AG08395 (cell line): ENCODE measurements around the gene MAGEB1.

Experiments used
- DNase-seq: peaks from one replicate; pipeline ENCODE4 v3.0.0; 2012; ENCODE audit warnings: mixed read lengths, low spot score

MAGEB1 gene, protein sequence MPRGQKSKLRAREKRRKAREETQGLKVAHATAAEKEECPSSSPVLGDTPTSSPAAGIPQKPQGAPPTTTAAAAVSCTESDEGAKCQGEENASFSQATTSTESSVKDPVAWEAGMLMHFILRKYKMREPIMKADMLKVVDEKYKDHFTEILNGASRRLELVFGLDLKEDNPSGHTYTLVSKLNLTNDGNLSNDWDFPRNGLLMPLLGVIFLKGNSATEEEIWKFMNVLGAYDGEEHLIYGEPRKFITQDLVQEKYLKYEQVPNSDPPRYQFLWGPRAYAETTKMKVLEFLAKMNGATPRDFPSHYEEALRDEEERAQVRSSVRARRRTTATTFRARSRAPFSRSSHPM

DNA sequence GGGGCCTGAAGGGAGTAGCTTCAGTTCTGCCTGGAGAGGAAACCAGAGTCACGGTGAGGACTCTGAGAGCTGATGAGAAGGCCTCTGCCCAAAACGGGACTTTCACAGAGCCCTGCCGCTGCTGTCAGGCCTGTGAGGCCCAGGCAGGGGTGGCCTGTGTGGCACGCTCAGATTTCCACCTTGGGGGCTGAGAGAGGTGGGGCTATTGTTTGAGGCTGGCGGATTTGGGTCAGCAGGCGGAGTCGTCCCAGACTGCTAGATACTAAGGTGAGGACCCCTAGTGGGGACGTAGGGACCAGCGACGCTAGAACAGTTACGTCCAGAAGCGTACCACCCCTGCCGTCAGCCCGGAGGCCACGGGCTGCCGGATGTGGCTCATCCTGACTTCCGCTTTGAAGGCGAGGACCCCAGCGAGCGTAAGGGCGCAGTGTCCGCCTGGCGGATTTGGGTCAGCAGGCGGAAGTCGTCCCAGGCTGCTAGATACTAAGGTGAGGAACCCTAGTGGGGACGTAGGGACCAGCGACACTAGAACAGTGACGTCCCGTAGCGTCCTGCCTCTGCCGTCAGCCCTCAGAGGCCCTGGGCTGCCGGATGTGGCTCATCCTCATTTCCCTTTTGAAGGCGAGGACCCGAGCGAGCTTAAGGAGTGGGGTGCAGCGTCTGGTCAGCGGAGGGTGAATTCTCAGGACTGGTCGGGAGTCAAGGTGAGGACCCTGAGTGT, at the start of gene MAGEB1:
Gene MAGEB1, plus strand, starts transcription at position 378 of the 721 bp plus-strand sequence. CDS start 3,348 bp downstream, outside the sequence.
- DNase-seq: no peak

GRCh38 chrX:30212172-30212571, 34.8 kb upstream of the MAGEB1 start:
- DNase-seq: no peak

- DNase-seq: no peak
These were observed 31.5 kb upstream of the MAGEB1 start, which contains the start of gene MAGEB2 for GRCh38 chrX:30215357-30215843. Gene MAGEB2 (plus strand): TSS chrX:30215563. CDS start chrX:30218581, 3,018 bp downstream.

DNA sequence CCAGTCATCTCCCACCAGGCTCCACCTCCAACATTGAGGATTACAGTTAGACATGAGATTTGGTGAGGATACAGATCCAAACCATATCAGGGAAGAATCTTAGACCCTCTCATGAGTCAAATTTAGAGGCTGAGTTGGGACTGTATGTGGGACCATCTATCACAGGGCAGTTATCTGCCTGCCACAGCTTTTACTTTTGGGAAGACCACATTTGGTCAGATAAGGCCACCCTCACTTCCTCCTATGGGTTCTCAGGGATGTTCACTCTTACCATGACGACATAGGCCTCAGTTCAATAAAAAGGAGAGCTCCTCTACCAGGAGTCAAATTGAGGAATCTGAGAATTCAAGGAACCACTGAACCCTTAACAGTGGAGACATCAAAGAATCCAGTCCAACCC, 29.5 kb upstream of the MAGEB1 start:
- DNase-seq: no peak

DNA sequence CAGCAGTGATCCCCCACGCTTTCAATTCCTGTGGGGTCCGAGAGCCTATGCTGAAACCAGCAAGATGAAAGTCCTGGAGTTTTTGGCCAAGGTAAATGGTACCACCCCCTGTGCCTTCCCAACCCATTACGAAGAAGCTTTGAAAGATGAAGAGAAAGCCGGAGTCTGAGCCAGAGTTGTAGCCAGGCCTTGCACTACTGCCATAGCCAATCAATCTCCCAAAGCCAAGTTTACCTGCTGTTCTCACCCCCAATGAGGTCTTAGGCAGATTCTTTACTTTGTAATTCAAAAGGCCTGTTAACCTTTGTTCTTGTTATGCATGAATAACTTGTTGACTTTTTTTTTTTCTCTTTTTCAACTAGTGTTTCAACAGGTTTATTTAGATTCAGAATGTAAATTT, 27.6 kb upstream of the MAGEB1 start:
- DNase-seq: no peak

DNA sequence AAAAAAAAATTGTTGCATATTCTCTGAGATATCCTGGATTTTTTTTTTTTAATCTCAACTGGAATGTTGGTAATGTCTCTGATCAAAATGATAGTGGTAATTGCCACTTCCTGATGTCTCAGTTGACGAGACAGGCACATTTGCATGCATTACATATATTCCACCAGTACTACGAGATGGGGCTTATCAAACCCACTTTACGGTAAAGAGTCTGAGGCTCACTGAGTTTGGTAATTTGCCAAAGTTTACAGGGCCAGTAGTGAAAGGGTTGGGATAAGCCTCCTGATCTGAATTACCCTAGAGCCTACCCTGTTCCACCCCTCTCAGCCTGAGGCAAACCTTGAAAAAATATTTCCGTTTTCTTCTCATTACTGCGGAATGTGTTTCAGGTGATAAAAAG, 26.3 kb upstream of the MAGEB1 start:
- no peak for DNase-seq

DNA sequence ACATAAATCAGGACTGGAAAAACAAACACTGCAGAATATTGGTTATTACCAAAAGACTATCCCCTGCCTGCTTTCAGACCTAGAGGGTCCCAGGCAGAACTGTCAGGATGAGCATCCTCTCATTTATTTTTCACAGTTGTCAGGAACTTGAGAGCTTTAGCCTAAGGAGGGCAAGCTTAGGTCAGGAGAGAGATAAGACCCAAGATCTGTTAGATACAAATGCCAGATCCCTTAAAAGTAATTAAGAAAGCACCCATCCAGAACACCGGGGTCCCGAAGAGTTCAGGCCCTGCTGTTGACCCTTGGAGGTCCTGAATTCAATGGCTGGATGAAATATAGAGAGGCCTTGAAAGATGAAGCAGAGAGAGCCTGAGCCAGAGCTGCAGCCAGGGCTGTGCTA, 22.4 kb upstream of the MAGEB1 start:
- no peak for DNase-seq

GRCh38 chrX:30228526-30228925, 18.4 kb upstream of the MAGEB1 start:
- DNase-seq: no peak

- DNase-seq: no peak
These were observed 16.6 kb upstream of the MAGEB1 start, which contains the start of gene MAGEB3 for GRCh38 chrX:30230395-30230794. Gene MAGEB3 (plus strand): TSS chrX:30230657. CDS start chrX:30235925, 5,268 bp downstream.

- DNase-seq: no peak
These were observed 5.1 kb upstream of the MAGEB1 start, which contains the start of gene MAGEB4 for GRCh38 chrX:30241724-30242415. Gene MAGEB4 (plus strand): TSS chrX:30242000. CDS start chrX:30242136, 136 bp downstream.

DNA sequence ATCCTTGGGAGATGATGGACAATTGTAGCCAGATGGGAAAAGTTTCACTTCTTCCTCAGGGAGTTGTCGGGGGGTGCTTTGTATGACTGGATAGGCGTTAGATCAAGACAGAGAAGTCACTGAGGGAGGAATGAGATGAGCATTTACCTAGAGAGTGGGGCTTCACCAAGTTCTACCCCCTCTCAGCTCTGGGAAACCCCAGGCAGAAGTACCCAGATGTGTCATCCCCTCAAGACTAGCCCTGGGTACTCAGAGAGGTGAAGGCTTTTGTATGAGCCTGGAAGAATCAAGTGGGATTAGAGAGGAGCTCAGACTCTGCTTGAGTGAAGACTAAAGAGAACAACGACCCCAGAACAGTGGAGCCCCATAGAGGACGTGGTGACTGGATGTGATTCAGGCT, 1.9 kb downstream of the MAGEB1 start:
- no peak for DNase-seq

DNA sequence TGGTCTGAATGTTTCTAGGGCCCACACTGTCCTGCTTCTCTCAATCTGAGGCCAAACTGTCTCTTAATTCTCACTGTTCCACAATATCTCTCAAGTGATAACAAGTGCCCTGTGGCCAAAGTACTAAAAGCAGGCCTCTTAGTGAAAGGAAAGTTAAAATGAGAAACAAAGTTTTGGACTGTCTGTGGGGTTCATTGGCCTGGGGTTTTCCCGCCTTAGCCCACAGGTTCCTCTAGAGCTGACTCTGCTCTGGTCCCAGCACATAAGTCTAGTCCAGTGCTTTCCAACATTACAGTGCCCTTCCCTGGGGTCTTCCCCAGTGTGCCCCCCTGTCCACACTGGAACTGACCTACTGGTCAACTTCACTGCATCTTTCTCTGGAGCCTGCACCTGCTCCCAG, 6.3 kb downstream of the MAGEB1 start:
- no peak for DNase-seq

DNA sequence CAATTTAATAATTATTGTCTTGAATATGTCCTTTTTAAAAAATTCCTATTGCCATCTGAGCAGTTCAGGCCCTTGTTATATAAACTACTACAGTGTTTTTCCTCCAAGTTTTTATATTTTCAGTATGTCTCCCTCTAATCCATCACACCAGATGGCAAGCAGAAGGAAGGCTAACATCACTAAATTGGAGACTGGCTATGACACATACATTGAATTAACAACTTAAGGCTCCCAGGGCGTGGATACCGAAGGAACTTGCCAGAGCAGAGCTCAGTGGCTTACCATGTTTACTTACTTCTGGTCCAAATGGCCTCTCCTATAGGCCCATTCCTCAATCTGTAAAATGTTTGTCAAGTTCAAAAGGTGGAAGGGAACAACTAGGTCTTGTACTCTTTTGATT, 13.0 kb downstream of the MAGEB1 start:
- no peak for DNase-seq

DNA sequence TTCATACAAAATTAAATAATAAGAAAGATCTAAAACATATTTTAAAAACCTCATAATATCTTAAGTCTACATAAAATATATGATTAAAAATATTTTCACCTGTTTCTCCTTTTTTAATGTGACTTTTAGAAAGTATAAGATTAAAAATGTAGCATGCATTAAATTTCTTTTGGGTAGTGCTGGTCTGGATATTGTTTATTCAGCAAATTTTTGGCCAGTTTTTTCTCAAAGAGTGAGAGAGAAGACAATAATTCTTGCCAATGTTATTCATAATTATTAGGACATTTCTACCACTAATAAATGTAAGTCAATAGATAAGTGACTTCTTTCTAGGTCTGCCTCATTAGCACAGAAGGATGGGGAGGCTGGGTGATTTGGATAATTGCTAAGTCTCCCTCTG, 14.1 kb downstream of the MAGEB1 start:
- no peak for DNase-seq

- DNase-seq: no peak
These were observed 15.8 kb downstream of the MAGEB1 start for GRCh38 chrX:30262763-30263162.

- DNase-seq: no peak
These were observed 23.7 kb downstream of the MAGEB1 start for GRCh38 chrX:30270639-30271038.

- peak; percentile 6 for DNase-seq
These were observed 28.6 kb downstream of the MAGEB1 start for GRCh38 chrX:30275498-30275897.

DNA sequence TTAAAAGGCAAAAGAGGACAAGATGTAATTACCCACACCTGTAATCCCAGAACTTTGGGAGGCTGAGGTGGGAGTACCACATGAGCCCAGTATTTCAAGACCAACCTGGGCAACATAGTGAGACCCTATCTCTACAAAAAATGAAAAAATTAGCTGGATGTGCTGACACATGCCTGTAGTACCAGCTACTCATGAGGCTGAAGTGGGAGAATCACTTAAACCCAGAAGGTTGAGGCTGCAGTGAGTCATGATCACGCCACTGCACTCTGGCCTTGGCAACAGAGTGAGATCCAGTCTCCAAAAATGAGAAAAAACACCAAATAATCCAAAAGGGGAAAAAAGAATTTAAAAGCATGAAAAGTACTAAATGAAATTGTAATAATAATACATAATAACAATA, 31.4 kb downstream of the MAGEB1 start:
- no peak for DNase-seq

GRCh38 chrX:30280428-30280827, 33.5 kb downstream of the MAGEB1 start:
- no peak for DNase-seq

DNA sequence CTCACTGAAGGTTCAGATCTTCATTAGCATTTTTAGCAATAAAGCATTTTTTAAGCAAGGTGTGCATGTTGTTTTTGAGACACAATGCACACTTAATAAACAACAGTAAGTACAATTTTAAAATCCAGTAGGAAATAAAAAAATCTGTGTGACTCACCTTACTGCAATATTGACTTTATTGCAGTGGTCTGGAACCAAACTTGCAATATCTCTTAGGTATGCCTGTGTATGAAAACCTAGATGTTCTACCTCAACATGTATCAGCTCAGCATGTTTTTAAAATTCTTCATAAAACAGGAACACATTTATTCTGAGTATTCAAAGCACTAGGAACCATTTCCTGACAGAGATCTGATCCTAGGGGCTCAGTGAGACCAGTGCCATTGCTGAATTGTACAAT, 35.6 kb downstream of the MAGEB1 start:
- DNase-seq: no peak

DNA sequence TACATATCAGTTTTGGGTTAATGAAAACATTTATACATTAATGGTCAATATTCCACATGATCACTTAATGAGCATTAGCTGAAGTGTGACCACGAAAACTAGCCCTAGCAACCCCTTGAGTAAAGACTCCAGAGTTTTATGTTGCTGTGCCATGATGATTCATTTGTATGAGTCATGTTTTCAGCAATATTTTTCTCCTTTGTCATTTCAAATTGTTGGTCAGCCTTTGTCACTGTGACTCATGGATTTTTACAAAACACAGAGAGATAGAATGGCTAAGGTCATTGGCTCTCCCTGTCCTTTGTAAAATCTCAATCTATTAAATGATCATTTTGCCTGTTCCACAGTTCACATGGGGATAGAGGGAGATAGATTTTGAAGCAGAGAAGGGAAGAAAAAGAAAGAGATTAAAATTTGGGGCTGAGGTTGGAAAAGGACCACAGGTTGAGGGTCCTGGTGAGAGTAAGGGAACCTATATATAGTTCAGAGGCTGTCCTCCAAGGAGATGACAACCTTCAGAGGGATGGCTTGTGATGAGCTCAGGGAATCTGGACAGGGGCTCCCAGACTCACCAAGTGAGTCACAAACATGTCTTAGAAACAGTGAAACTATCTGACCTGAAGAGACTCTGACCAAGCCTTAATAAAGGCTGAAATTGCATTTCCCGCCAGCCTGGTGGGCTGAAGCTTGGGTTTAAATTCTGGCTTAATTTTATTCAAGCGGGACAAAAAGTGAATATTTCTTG, 36.7 kb downstream of the MAGEB1 start:
- DNase-seq: peak; percentile 81
